C4-2B (cell line): Measurements from ENCODE around the gene MICAL2.

Experiments used
- H3K27ac ChIP-seq: fragments of 450-650 bp; 2 replicates; pipeline ENCODE4 v1.5.1; 2017
- CTCF ChIP-seq: fragments of 450-650 bp; conservative IDR thresholded peaks from 2 replicates; pipeline ENCODE4 v1.5.1; 2017; ENCODE audit warnings: mild to moderate bottlenecking
- ZFX ChIP-seq: fragments of 450-650 bp; IDR thresholded peaks from 2 replicates; pipeline ENCODE4 v1.6.1; 2017

MICAL2 gene

GRCh38 chr11:12229450-12230229, 119.2 kb downstream of the MICAL2 start:
- peak overlapping the region; percentile 35 for H3K27ac ChIP-seq
- no peak for TF ChIP-seq ZFX
- no peak for TF ChIP-seq CTCF

- TF ChIP-seq CTCF (no peak), ZFX (no peak)
- H3K27ac ChIP-seq = peak overlapping the region; percentile 83
Observed at GRCh38 chr11:12232160-12232559, 121.8 kb downstream of the MICAL2 start.

GRCh38 chr11:12232817-12233601, 122.6 kb downstream of the MICAL2 start:
- peak overlapping the region; percentile 83 for H3K27ac ChIP-seq
- no peak for TF ChIP-seq CTCF
- no peak for TF ChIP-seq ZFX

GRCh38 chr11:12233602-12233925, 123.2 kb downstream of the MICAL2 start:
- TF ChIP-seq ZFX = no peak
- no peak for TF ChIP-seq CTCF
- H3K27ac ChIP-seq = peak overlapping the region; percentile 95

- TF ChIP-seq CTCF (no peak), ZFX (no peak)
- peak overlapping the region; percentile 95 for H3K27ac ChIP-seq
Observed at GRCh38 chr11:12234221-12234620, 123.8 kb downstream of the MICAL2 start.

GRCh38 chr11:12235080-12235479, 124.7 kb downstream of the MICAL2 start:
- TF ChIP-seq CTCF (no peak), ZFX (no peak)
- H3K27ac ChIP-seq = peak overlapping the region; percentile 95

- TF ChIP-seq CTCF (no peak), ZFX (no peak)
- peak overlapping the region; percentile 95 for H3K27ac ChIP-seq
Observed at GRCh38 chr11:12235553-12235946, 125.2 kb downstream of the MICAL2 start.
